ENCODE results near the gene ABLIM3. TPM values are rescaled to one million over a fixed set of nuclear protein-coding genes. Genes with fewer than 3 reads are reported as not detected.
"Not testable (repeated sequence)": the region's sequence is repeated elsewhere in the genome, so short reads cannot be mapped to it uniquely, and the experiment has no call there.

ABLIM3 gene
- total RNA-seq, 1 donor from 2014 or later: 15.1 TPM

- no peak for DNase-seq (ENCODE audit: low spot score)
Observed at GRCh38 chr5:149257889-149258705, 116.8 kb downstream of the ABLIM3 start.

GRCh38 chr5:149260761-149261160 lies 119.5 kb downstream of the ABLIM3 start:
- DNase-seq (ENCODE audit: low spot score): no peak

- no peak for DNase-seq (ENCODE audit: low spot score)
Observed at GRCh38 chr5:149261246-149261645, 120.0 kb downstream of the ABLIM3 start.

GRCh38 chr5:149262315-149262714 lies 121.0 kb downstream of the ABLIM3 start:
- DNase-seq (ENCODE audit: low spot score): no peak

- DNase-seq (ENCODE audit: low spot score): peak; percentile 34
Observed at GRCh38 chr5:149264439-149265067, 123.3 kb downstream of the ABLIM3 start.

GRCh38 chr5:149265068-149265465 lies 123.8 kb downstream of the ABLIM3 start:
- no peak for DNase-seq (ENCODE audit: low spot score)

- no peak for DNase-seq (ENCODE audit: low spot score)
Observed at GRCh38 chr5:149265597-149265996, 124.3 kb downstream of the ABLIM3 start.

GRCh38 chr5:149267241-149267973 lies 126.1 kb downstream of the ABLIM3 start:
- DNase-seq (ENCODE audit: low spot score): no peak

GRCh38 chr5:149268928-149269557 lies 127.8 kb downstream of the ABLIM3 start:
- DNase-seq (ENCODE audit: low spot score): no peak

GRCh38 chr5:149271195-149271715 lies 130.0 kb downstream of the ABLIM3 start:
- DNase-seq (ENCODE audit: low spot score): no peak

- DNase-seq (ENCODE audit: low spot score): peak; percentile 40
Observed at GRCh38 chr5:149271716-149272563, 130.6 kb downstream of the ABLIM3 start, which contains the start of gene AFAP1L1. Gene AFAP1L1, plus strand, starts transcription at chr5:149271859. Its CDS starts 110 bp downstream, at chr5:149271969.

- not testable (repeated sequence) for DNase-seq (ENCODE audit: low spot score)
Observed at GRCh38 chr5:149272781-149273180, 131.5 kb downstream of the ABLIM3 start.

- no peak for DNase-seq (ENCODE audit: low spot score)
Observed at GRCh38 chr5:149273237-149273636, 131.9 kb downstream of the ABLIM3 start.

GRCh38 chr5:149273950-149274349 lies 132.7 kb downstream of the ABLIM3 start:
- peak; percentile 57 for DNase-seq (ENCODE audit: low spot score)

GRCh38 chr5:149274939-149275338 lies 133.6 kb downstream of the ABLIM3 start:
- DNase-seq (ENCODE audit: low spot score): no peak

GRCh38 chr5:149277801-149278200 lies 136.5 kb downstream of the ABLIM3 start:
- no peak for DNase-seq (ENCODE audit: low spot score)

GRCh38 chr5:149278451-149279210 lies 137.3 kb downstream of the ABLIM3 start:
- DNase-seq (ENCODE audit: low spot score): no peak

GRCh38 chr5:149279661-149280060 lies 138.4 kb downstream of the ABLIM3 start:
- no peak for DNase-seq (ENCODE audit: low spot score)

- no peak for DNase-seq (ENCODE audit: low spot score)
Observed at GRCh38 chr5:149280124-149280523, 138.8 kb downstream of the ABLIM3 start.

- DNase-seq (ENCODE audit: low spot score): no peak
Observed at GRCh38 chr5:149280802-149281201, 139.5 kb downstream of the ABLIM3 start.

All from mucosa of gallbladder (tissue), 1 donor.